Spleen (tissue), 7 donors: ENCODE results near the gene ZBTB26.

Experiments used
- CTCF ChIP-seq, 11 experiments: fragments of 200-600 bp in 7 of 11; fragments of 450-650 bp in 4 of 11; sonication (generic) in 4 of 11; IDR thresholded peaks in 8 of 11; conservative IDR thresholded peaks in 3 of 11; 1 replicate in 7 of 11; 2 replicates in 4 of 11; pipeline versions ENCODE4 v1.4.0 to v1.8.0; 2016 to 2021; ENCODE audit warnings: antibody characterized with exemption in 11 of 11, inconsistent platforms in 4 of 11, mild to moderate bottlenecking in 1 of 11
- POLR2A ChIP-seq, 3 donors: fragments of 450-650 bp; IDR thresholded peaks; one replicate each; pipeline ENCODE4 v1.5.1; 2017; ENCODE audit warnings: antibody characterized with exemption in 3 of 3, mild to moderate bottlenecking in 1 of 3
- POLR2AphosphoS5 ChIP-seq, 3 donors: sonication (generic); formaldehyde crosslinking; IDR thresholded peaks; one replicate each; pipeline ENCODE4 v1.5.1; 2017; ENCODE audit warnings: antibody characterized with exemption in 3 of 3
- donor health status: DM: no; HTN: no; CAD: no; lungs with moderate emphysema.
- donor health status: DM: no; HTN: no; CAD: no.
- donor health status: DM: no; HTN: no; CAD: no.

- TF ChIP-seq CTCF (IDR thresholded peaks at IDR 0.05 in 8 of 11, conservative IDR thresholded peaks at IDR 0.05 in 3 of 11) (no peak), POLR2AphosphoS5 (IDR thresholded peaks at IDR 0.05) (no peak), POLR2A (IDR thresholded peaks at IDR 0.05) (no peak)
Measured at GRCh38 chr9:122950263-122950662, 19.0 kb upstream of the ZBTB26 start.
